HG03025 (cell line): ENCODE measurements around the gene FBN2.

Experiments used
- ATAC-seq: cut with Tn5 transposase; IDR thresholded peaks from one replicate; pipeline ENCODE4 v1.9.1; 2021; ENCODE audit warnings: mild to moderate bottlenecking, moderate library complexity; ENCODE audit not compliant: unreplicated experiment, low FRiP score

The FBN2 gene

GRCh38 chr5:128378632-128379031 is 159.4 kb downstream of the FBN2 start:
- no peak for ATAC-seq

GRCh38 chr5:128378196-128378595 is 159.8 kb downstream of the FBN2 start:
- no peak for ATAC-seq

- ATAC-seq, result no peak
Measured at GRCh38 chr5:128376577-128376976, 161.5 kb downstream of the FBN2 start.

GRCh38 chr5:128366147-128366546 is 171.9 kb downstream of the FBN2 start:
- ATAC-seq, result no peak

GRCh38 chr5:128362370-128362769 is 175.7 kb downstream of the FBN2 start:
- ATAC-seq, result no peak

- no peak for ATAC-seq
Measured at GRCh38 chr5:128358826-128359225, 179.2 kb downstream of the FBN2 start.

- ATAC-seq, result no peak
Measured at GRCh38 chr5:128357226-128357625, 180.8 kb downstream of the FBN2 start.

- no peak for ATAC-seq
Measured at GRCh38 chr5:128355961-128356360, 182.1 kb downstream of the FBN2 start.

GRCh38 chr5:128353441-128354107 is 184.5 kb downstream of the FBN2 start:
- ATAC-seq, result no peak

GRCh38 chr5:128350705-128351104 is 187.3 kb downstream of the FBN2 start:
- ATAC-seq, result no peak

- no peak for ATAC-seq
Measured at GRCh38 chr5:128349044-128349858, 188.8 kb downstream of the FBN2 start.

- no peak for ATAC-seq
Measured at GRCh38 chr5:128346038-128346437, 192.0 kb downstream of the FBN2 start.

GRCh38 chr5:128345247-128345646 is 192.8 kb downstream of the FBN2 start:
- no peak for ATAC-seq

- ATAC-seq, result no peak
Measured at GRCh38 chr5:128343168-128343567, 194.9 kb downstream of the FBN2 start.

- no peak for ATAC-seq
Measured at GRCh38 chr5:128341056-128341455, 197.0 kb downstream of the FBN2 start.

GRCh38 chr5:128340648-128341047 is 197.4 kb downstream of the FBN2 start:
- no peak for ATAC-seq

- no peak for ATAC-seq
Measured at GRCh38 chr5:128339585-128339984, 198.5 kb downstream of the FBN2 start.

- ATAC-seq, result no peak
Measured at GRCh38 chr5:128338649-128339048, 199.4 kb downstream of the FBN2 start.

GRCh38 chr5:128335339-128335738 is 202.7 kb downstream of the FBN2 start:
- ATAC-seq, result no peak

GRCh38 chr5:128334010-128334716 is 203.9 kb downstream of the FBN2 start:
- no peak for ATAC-seq

- ATAC-seq, result no peak
Measured at GRCh38 chr5:128331261-128331660, 206.8 kb downstream of the FBN2 start.
